DOHH2 (cell line): Measurements from ENCODE around the gene EIF2S3B.

ENCODE experiments used
- H3F3A ChIP-seq: fragments of 200-600 bp; sonication (generic), shearing (Covaris generic); 2 replicates; pipeline ENCODE4 v1.6.0; 2016; ENCODE audit warnings: antibody characterized with exemption, mild to moderate bottlenecking; ENCODE audit not compliant: control insufficient read depth, insufficient read depth
- H3K27ac ChIP-seq: fragments of 200-600 bp; sonication (generic); 2 replicates; pipeline ENCODE4 v1.5.1; 2014; ENCODE audit warnings: low read depth, mild to moderate bottlenecking, low read length, moderate library complexity
- H3K27me3 ChIP-seq: fragments of 200-600 bp; sonication (generic); 2 replicates; pipeline ENCODE4 v1.6.1; 2014; ENCODE audit warnings: mild to moderate bottlenecking, low read length, mixed read lengths; ENCODE audit not compliant: control insufficient read depth
- H3K36me3 ChIP-seq: fragments of 200-600 bp; sonication (generic); 2 replicates; pipeline ENCODE4 v1.6.1; 2014; ENCODE audit warnings: mild to moderate bottlenecking, low read length, moderate library complexity, mixed read lengths; ENCODE audit not compliant: control insufficient read depth
- H3K4me1 ChIP-seq: fragments of 200-600 bp; sonication (generic); 2 replicates; pipeline ENCODE4 v1.6.1; 2014; ENCODE audit warnings: mild to moderate bottlenecking, low read length, mixed read lengths; ENCODE audit not compliant: control insufficient read depth
- H3K4me2 ChIP-seq: fragments of 200-600 bp; sonication (generic); 2 replicates; pipeline ENCODE4 v1.6.0; 2014; ENCODE audit warnings: mild to moderate bottlenecking, low read length, moderate library complexity
- H3K4me3 ChIP-seq: fragments of 200-600 bp; sonication (generic); 2 replicates; pipeline ENCODE4 v1.5.1; 2014; ENCODE audit warnings: mild to moderate bottlenecking, low read length, mixed read lengths
- H3K79me2 ChIP-seq: fragments of 200-600 bp; sonication (generic); 2 replicates; pipeline ENCODE4 v1.6.1; 2014; ENCODE audit warnings: mild to moderate bottlenecking, low read length, mixed read lengths; ENCODE audit not compliant: control insufficient read depth
- H3K9me2 ChIP-seq: fragments of 200-600 bp; sonication (generic); replicated peaks from 2 replicates; pipeline ENCODE4 v1.6.1; 2014; ENCODE audit warnings: mild to moderate bottlenecking, low read length, mixed read lengths; ENCODE audit not compliant: control insufficient read depth
- H3K9me3 ChIP-seq: fragments of 200-600 bp; sonication (generic); 2 replicates; pipeline ENCODE4 v1.6.1; 2014; ENCODE audit warnings: antibody characterized with exemption, low read length, mixed read lengths; ENCODE audit not compliant: control insufficient read depth, insufficient read depth
- H4K20me1 ChIP-seq: fragments of 200-600 bp; sonication (generic); 2 replicates; pipeline ENCODE4 v1.6.0; 2014; ENCODE audit warnings: low read depth, mild to moderate bottlenecking, antibody characterized with exemption, low read length, moderate library complexity; ENCODE audit not compliant: control insufficient read depth, insufficient read depth
- EZH2phosphoT487 ChIP-seq: fragments of 200-600 bp; sonication (generic); IDR thresholded peaks from 2 replicates; pipeline ENCODE4 v1.6.1; 2017; ENCODE audit warnings: borderline replicate concordance, mild to moderate bottlenecking, antibody characterized with exemption, low read length, moderate library complexity, mixed read lengths
- TF ChIP-seq, protein P1 (sequence below): fragments of 200-600 bp; sonication (generic); IDR thresholded peaks from one replicate; pipeline ENCODE4 v1.5.1; 2014; ENCODE audit warnings: antibody characterized with exemption, mild to moderate bottlenecking, low read depth, low read length; ENCODE audit not compliant: poor library complexity, severe bottlenecking

EIF2S3B gene

DNA sequence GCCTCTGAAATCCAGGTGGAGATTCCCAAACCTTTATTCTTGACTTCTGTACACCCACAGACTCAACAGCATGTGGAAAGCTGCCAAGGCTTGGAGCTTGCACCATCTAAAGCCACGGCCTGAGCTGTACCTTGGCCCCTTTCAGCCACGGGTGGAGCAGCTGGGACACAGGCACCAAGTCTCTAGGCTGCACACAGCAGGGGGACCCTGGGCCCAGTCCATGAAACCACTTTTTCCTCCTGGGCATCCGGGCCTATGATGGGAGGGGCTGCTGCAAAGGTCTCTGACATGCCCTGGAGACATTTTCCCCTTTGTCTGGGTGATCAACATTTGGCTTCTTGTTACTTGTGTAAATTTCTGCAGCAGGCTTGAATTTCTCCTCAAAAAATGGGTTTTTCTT, 32.0 kb downstream of the EIF2S3B start:
- H3K4me3 ChIP-seq, result no peak overlapping the region
- no peaks in the 10 kb centered on the region for H3K27me3 ChIP-seq
- no peak overlapping the region for H3K27ac ChIP-seq
- TF ChIP-seq, protein P1, sequence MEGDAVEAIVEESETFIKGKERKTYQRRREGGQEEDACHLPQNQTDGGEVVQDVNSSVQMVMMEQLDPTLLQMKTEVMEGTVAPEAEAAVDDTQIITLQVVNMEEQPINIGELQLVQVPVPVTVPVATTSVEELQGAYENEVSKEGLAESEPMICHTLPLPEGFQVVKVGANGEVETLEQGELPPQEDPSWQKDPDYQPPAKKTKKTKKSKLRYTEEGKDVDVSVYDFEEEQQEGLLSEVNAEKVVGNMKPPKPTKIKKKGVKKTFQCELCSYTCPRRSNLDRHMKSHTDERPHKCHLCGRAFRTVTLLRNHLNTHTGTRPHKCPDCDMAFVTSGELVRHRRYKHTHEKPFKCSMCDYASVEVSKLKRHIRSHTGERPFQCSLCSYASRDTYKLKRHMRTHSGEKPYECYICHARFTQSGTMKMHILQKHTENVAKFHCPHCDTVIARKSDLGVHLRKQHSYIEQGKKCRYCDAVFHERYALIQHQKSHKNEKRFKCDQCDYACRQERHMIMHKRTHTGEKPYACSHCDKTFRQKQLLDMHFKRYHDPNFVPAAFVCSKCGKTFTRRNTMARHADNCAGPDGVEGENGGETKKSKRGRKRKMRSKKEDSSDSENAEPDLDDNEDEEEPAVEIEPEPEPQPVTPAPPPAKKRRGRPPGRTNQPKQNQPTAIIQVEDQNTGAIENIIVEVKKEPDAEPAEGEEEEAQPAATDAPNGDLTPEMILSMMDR, result no peak
- TF ChIP-seq EZH2phosphoT487, result no peak
- H3K36me3 ChIP-seq, result peaks cover 8% of the 10 kb centered on the region
- peaks cover 20% of the 10 kb centered on the region for H3K4me1 ChIP-seq
- no peaks in the 10 kb centered on the region for H4K20me1 ChIP-seq
- no peaks in the 10 kb centered on the region for H3K9me2 ChIP-seq
- H3K4me2 ChIP-seq, result no peak overlapping the region
- H3K79me2 ChIP-seq, result no peaks in the 10 kb centered on the region
- no peaks in the 10 kb centered on the region for H3F3A ChIP-seq
- H3K9me3 ChIP-seq, result peaks cover 27% of the 10 kb centered on the region

DNA sequence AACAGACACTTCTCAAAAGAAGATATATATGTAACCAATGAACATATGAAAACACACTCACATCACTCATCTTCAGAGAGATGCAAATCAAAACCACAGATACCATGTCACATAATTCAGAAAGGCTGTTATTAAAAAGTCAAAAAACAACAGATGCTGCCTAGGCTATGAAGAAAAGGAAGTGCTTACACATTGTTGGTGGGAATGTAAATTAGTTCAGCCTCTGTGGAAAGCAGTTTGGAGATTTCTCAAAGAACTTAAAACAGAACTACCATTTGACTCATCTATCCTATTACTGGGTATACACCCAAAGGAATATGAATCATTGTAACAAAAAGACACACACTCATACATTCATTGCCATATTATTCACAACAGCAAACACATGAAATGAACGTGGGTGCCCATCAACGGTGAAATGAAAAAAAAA, 35.1 kb downstream of the EIF2S3B start:
- Histone ChIP-seq H3K9me3 (peaks cover 30% of the 10 kb centered on the region), H3F3A (no peaks in the 10 kb centered on the region), H3K79me2 (no peaks in the 10 kb centered on the region), H3K4me2 (peak overlapping the region; percentile 42), H3K4me3 (peak overlapping the region; percentile 29), H3K9me2 (no peaks in the 10 kb centered on the region), H4K20me1 (no peaks in the 10 kb centered on the region), H3K4me1 (peaks cover 32% of the 10 kb centered on the region), H3K27me3 (no peaks in the 10 kb centered on the region), H3K36me3 (peaks cover 8% of the 10 kb centered on the region), H3K27ac (peak overlapping the region; percentile 64)
- no peak for TF ChIP-seq EZH2phosphoT487
- TF ChIP-seq, protein P1, result no peak

DNA sequence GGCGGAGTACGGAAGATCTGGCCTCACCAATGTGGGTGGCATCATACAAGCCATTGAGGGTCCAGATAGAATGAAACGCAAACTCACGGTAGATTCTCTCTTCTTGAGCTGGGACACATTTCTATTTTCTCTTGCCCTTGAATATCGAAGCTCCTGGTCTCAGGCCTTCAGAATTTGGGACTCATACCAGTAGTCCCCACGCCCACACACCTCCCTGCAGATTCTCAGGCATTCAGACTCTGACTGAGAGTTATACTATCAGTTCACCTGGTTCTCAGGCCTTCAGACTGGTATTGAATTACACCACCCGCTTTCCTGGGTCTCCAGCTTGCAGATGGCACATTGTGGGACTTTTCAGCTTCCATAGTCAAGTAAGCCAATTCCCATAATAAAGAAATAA, 37.8 kb downstream of the EIF2S3B start:
- H3K4me3 ChIP-seq, result no peak overlapping the region
- no peak overlapping the region for H3K4me2 ChIP-seq
- no peaks in the 10 kb centered on the region for H3K79me2 ChIP-seq
- H3K9me2 ChIP-seq, result no peaks in the 10 kb centered on the region
- H3K27ac ChIP-seq, result no peak overlapping the region
- H3K4me1 ChIP-seq, result peaks cover 32% of the 10 kb centered on the region
- H3F3A ChIP-seq, result no peaks in the 10 kb centered on the region
- TF ChIP-seq, protein P1, result no peak
- no peak for TF ChIP-seq EZH2phosphoT487
- H3K27me3 ChIP-seq, result no peaks in the 10 kb centered on the region
- no peaks in the 10 kb centered on the region for H4K20me1 ChIP-seq
- H3K36me3 ChIP-seq, result peaks cover 8% of the 10 kb centered on the region
- peaks cover 21% of the 10 kb centered on the region for H3K9me3 ChIP-seq
